ENCODE results near the gene MYRIP.

MYRIP gene

DNA sequence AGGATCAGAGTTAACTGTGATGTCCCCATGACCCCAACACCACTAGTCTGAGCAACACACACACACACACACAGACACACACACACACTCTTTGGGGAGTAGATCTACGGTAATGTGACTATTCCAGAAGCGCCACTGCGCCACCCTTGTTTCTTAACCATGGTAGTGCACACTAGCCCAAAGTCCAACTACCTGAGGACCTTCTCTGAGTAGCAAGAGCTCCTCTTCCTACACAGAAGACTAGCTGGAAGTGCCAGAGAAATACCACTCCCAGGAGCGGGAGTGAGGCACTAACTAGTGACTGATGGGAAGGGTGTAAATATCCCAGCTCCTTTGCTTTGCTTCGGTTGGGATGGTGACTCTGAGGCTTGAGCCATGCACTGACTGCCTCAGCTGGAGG is 404.1 kb downstream of the MYRIP start:
- DNase-seq (ENCODE audit: extremely low read depth, low read depth) = no peak
- TF ChIP-seq, protein P1, sequence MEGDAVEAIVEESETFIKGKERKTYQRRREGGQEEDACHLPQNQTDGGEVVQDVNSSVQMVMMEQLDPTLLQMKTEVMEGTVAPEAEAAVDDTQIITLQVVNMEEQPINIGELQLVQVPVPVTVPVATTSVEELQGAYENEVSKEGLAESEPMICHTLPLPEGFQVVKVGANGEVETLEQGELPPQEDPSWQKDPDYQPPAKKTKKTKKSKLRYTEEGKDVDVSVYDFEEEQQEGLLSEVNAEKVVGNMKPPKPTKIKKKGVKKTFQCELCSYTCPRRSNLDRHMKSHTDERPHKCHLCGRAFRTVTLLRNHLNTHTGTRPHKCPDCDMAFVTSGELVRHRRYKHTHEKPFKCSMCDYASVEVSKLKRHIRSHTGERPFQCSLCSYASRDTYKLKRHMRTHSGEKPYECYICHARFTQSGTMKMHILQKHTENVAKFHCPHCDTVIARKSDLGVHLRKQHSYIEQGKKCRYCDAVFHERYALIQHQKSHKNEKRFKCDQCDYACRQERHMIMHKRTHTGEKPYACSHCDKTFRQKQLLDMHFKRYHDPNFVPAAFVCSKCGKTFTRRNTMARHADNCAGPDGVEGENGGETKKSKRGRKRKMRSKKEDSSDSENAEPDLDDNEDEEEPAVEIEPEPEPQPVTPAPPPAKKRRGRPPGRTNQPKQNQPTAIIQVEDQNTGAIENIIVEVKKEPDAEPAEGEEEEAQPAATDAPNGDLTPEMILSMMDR (IDR thresholded peaks at IDR 0.05; ENCODE audit: low read depth, low read length) = no peak

DNA sequence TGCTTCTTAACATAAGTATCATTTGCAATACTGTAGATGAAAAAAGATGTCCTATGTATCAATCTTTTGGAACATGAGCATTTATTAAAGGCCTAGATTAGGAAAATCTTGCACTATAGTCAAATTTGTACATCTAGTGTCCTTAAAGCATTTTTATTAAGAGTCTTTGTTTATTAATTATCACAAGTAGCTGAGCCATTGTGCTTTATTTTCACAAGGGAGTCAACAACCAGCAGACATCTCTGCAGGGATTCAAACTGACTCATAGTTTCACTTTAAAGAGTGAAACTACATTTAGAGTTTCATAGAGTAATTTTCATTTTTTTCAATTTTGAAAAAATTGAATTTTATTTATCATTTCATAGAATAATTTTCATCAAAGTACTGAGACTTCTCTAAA is 405.6 kb downstream of the MYRIP start:
- DNase-seq (ENCODE audit: extremely low read depth, low read depth) = no peak
- TF ChIP-seq, protein P1 (IDR thresholded peaks at IDR 0.05; ENCODE audit: low read depth, low read length) = no peak

DNA sequence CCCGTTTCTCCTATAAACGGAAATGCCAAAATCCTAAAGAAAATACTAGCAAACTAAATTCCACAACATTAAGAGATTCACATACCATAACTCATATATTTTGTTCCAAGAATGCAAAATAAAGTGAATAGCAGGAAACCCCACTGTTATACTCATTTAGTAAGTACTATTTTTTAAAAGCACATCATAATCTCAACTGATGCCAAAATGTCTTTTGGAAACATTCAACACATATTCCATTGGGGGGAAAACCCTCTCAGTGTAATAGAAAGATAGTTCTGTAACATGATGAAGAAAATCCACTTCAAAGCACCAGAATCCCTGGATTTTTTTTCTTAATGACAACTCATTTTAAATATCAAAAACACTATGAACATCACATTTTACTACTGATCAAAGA is 407.1 kb downstream of the MYRIP start:
- DNase-seq (ENCODE audit: extremely low read depth, low read depth) = no peak
- TF ChIP-seq, protein P1 (IDR thresholded peaks at IDR 0.05; ENCODE audit: low read depth, low read length) = no peak

DNA sequence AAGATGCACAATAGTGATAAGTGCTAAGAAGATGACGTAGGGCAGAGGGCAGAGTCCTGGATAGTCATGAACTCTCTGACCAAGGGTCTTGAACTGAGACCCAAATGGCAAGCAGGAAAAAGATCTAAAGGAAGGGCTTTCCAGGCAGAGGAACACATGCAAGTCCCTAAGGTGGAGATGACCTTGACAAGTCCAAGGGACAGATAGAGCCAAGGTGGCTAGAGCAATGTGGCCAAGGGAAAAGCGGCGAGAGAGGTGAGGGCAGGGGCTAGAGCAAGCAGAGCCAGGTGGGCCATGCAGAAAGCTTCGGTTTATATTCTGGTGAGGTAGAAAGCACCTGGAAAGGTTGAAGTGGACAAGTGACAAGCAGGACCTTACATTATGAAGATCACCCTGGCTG is 414.4 kb downstream of the MYRIP start:
- TF ChIP-seq, protein P1 (IDR thresholded peaks at IDR 0.05; ENCODE audit: low read depth, low read length) = no peak
- no peak for DNase-seq (ENCODE audit: extremely low read depth, low read depth)

DNA sequence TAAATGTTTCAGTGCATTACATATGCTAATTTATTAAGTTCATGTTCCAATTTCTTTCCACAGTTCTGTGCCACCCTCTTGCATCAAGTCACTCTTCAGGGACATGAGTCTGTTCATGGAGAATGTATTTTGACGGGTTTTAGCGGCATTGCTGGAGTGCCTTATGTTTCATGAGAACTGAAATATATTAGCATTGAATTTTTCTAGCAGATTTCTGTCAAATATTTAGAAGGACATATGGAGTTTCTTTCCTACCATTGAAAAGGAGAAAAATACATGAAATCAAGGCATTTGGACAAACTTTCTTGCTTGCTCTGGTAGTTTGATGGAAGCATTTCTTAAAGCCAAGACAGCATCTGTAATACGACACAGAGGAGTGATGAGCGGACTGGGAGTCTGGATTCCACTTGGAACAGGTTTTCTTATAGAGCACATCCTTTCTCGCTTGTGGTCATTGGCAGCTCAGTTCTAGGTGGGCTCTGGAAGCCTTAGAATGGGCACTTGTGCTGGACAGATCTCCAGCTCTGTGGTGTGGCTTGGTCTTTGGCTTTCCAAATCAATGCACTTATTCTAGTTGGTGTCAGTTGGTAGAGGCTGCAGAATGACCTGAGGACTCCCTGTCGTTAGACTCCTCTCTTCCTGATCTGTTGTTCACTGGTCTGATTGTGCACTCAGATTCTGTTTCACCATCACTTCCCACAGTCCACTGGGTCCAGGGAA is 415.5 kb downstream of the MYRIP start:
- no peak for DNase-seq (ENCODE audit: extremely low read depth, low read depth)
- TF ChIP-seq, protein P1 (IDR thresholded peaks at IDR 0.05; ENCODE audit: low read depth, low read length) = no peak

DNA sequence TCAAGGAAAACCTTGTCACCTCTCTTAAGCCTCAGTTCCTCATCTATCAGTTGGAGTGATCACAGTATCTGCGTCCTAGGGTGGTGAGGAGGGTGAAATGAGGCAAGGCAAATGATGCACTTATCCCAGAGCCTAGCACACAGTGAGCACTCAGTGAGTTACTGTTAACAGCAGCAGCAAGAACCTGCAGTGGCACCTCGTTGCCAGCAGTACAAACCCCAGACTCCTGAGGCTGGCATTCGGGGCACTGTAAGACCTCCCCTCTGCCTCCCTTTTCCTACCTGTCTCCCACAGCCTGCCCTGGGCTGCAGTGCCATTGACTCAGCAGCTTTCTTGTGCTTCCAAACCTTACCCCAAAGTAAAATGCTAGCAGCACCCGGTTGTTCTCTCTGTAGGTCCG is 417.2 kb downstream of the MYRIP start:
- no peak for DNase-seq (ENCODE audit: extremely low read depth, low read depth)
- TF ChIP-seq, protein P1 (IDR thresholded peaks at IDR 0.05; ENCODE audit: low read depth, low read length) = no peak

DNA sequence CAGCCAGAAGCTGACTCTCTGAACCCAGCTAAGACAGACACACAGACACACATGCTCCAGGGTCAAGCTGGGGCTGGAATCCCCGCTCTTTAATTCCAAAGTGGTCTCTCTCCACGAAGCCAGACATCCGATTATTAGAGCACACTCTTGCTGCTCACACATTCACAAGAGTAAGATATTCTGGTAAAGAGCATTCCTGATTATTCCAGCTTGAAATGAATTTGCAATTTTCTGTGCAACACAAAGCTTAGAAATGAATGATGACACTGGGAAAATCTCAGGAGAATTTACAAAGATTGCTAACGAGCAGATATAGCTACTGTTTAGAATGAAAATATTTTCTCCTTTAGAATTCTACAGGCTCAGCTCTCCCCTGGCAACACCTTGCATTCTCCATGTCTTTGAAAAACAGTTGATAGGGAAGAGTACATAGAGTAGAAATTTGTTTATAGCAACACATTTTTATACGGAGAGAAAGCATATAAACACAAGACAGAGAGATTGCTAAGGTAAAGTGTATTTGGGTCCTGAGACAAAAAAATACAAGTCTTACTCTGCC is 419.5 kb downstream of the MYRIP start:
- DNase-seq (ENCODE audit: extremely low read depth, low read depth) = no peak
- TF ChIP-seq, protein P1 (IDR thresholded peaks at IDR 0.05; ENCODE audit: low read depth, low read length) = no peak
